HG03439 (cell line): ENCODE measurements around the gene HMBS.
"Not testable (repeated sequence)": the region's sequence is repeated elsewhere in the genome, so short reads cannot be mapped to it uniquely, and the experiment has no call there.

Source experiments
- ATAC-seq: cut with Tn5 transposase; IDR thresholded peaks from one replicate; pipeline ENCODE4 v1.9.1; 2021; ENCODE audit warnings: mild to moderate bottlenecking, moderate library complexity; ENCODE audit not compliant: unreplicated experiment

HMBS gene

GRCh38 chr11:119118227-119118626 lies 33.5 kb downstream of the HMBS start:
- ATAC-seq = no peak

- ATAC-seq = no peak
Observed at GRCh38 chr11:119118946-119119345, 34.3 kb downstream of the HMBS start.

- no peak for ATAC-seq
Observed at GRCh38 chr11:119120639-119121007, 35.9 kb downstream of the HMBS start.

- peak; percentile 93 for ATAC-seq
Observed at GRCh38 chr11:119121008-119121810, 36.5 kb downstream of the HMBS start, which contains the start of gene HINFP. HINFP (plus strand) TSS chr11:119121580; CDS start chr11:119126945, 5,365 bp downstream.

- ATAC-seq = peak; percentile 7
Observed at GRCh38 chr11:119121811-119122124, 37.1 kb downstream of the HMBS start.

GRCh38 chr11:119125821-119126220 lies 41.1 kb downstream of the HMBS start:
- no peak for ATAC-seq

GRCh38 chr11:119126675-119127268 lies 42.1 kb downstream of the HMBS start:
- ATAC-seq = no peak

GRCh38 chr11:119130662-119131061 lies 46.0 kb downstream of the HMBS start:
- ATAC-seq = no peak

- ATAC-seq = no peak
Observed at GRCh38 chr11:119134389-119134978, 49.8 kb downstream of the HMBS start.

- ATAC-seq = not testable (repeated sequence)
Observed at GRCh38 chr11:119139276-119139675, 54.6 kb downstream of the HMBS start.
